HFFc6 (cell line): ENCODE results near the gene SLC36A3. TPM values are rescaled to one million over a fixed set of nuclear protein-coding genes. Genes with fewer than 3 reads are reported as not detected.
A peak's percentile ranks its signal among the peaks of the same experiment; 100 is the strongest.

Source experiments
- DNase-seq: peaks from one replicate; pipeline ENCODE4 v3.0.0-alpha.2; 2018
- H3K27ac Mint-ChIP-seq: 2 replicates; pipeline ENCODE4 v1.8.0; 2020; ENCODE audit warnings: mild to moderate bottlenecking, mixed read lengths
- H3K27me3 Mint-ChIP-seq: 2 replicates; pipeline ENCODE4 v1.8.0; 2021; ENCODE audit warnings: mild to moderate bottlenecking, moderate library complexity, mixed read lengths; ENCODE audit not compliant: insufficient read depth
- H3K36me3 Mint-ChIP-seq: 2 replicates; pipeline ENCODE4 v1.8.0; 2021; ENCODE audit warnings: low read depth, mixed read lengths
- H3K4me1 Mint-ChIP-seq: 2 replicates; pipeline ENCODE4 v1.8.0; 2020; ENCODE audit warnings: low read depth, mixed read lengths
- H3K4me3 Mint-ChIP-seq: 2 replicates; pipeline ENCODE4 v1.8.0; 2020; ENCODE audit warnings: mild to moderate bottlenecking, moderate library complexity, mixed read lengths
- H3K9me3 Mint-ChIP-seq: 2 replicates; pipeline ENCODE4 v1.8.0; 2020; ENCODE audit warnings: mild to moderate bottlenecking, mixed read lengths
- long read RNA-seq: library from polyadenylated mRNA; unstranded; transcript quantifications from one replicate; pipeline ENCODE4 v2.0.0, GENCODE V29; 2019
- total RNA-seq, 6 experiments: library from RNA; stranded (reverse); fragmentation: NEBNext Ultra II Directional; extraction: Animal tissue kit (Norgen Biotek cat#: 25700); gene quantifications; 2 replicates in 1 of 6; 3 replicates in 5 of 6; pipeline ENCODE4 v1.2.3, GENCODE V29; 2021
- TF ChIP-seq, protein P1 (sequence below): fragments of 200-600 bp; sonication (generic); IDR thresholded peaks from 2 replicates; pipeline ENCODE4 v1.5.0; 2021; ENCODE audit warnings: antibody characterized with exemption, mild to moderate bottlenecking

Gene SLC36A3
- total RNA-seq: not detected
- long read RNA-seq: 0 reads

DNA sequence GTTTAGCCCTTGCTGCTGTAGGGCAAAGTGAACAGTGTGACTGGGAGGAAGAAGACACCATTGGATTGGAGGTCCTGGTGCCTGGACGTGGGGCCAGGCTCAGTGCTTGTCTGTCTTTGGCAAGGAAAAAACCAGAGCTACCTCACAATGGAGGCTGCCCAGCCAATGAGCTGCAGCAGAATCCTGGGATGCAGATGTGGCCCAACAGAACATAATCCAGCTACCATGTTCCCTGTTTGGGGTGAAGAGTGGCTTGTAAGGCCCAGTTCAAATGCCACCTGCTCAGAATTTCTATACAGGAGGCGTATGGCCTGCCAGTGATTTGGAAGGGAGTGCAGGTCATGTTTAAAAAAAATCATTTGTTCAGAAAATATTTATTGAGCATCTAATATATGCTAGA lies at the start of gene SLC36A3:
TSS of gene SLC36A3 (minus strand) at position 101 of the 400 bp plus-strand sequence. CDS start 412 bp downstream, outside the sequence.
- H3K27me3 Mint-ChIP-seq: peaks cover 25% of the 10 kb centered on the region
- no peak within 1 kb of the TSS for H3K27ac Mint-ChIP-seq

DNA sequence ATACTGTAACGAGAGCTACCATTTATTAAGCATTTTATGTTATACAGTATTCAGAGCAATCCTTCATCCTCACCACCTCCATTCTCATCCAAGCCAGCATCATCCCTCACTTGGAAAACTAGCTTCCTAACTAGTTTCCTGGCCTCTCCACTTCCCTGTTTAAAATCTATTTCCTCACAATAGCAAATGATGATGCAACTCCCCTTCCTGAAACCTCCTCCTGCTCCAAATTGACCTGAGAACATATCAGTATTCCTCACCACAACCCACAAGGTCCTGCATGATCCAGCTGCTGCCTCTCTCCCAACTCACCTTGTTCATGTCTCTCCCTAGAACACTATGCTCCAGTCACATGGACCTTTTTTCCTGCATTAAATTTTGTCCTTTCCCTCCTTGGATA lies 48.1 kb upstream of the SLC36A3 start:
- TF ChIP-seq, protein P1, sequence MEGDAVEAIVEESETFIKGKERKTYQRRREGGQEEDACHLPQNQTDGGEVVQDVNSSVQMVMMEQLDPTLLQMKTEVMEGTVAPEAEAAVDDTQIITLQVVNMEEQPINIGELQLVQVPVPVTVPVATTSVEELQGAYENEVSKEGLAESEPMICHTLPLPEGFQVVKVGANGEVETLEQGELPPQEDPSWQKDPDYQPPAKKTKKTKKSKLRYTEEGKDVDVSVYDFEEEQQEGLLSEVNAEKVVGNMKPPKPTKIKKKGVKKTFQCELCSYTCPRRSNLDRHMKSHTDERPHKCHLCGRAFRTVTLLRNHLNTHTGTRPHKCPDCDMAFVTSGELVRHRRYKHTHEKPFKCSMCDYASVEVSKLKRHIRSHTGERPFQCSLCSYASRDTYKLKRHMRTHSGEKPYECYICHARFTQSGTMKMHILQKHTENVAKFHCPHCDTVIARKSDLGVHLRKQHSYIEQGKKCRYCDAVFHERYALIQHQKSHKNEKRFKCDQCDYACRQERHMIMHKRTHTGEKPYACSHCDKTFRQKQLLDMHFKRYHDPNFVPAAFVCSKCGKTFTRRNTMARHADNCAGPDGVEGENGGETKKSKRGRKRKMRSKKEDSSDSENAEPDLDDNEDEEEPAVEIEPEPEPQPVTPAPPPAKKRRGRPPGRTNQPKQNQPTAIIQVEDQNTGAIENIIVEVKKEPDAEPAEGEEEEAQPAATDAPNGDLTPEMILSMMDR: no peak
- Mint-ChIP-seq H3K9me3 (no peaks in the 10 kb centered on the region), H3K36me3 (no peaks in the 10 kb centered on the region), H3K27ac (no peak overlapping the region), H3K4me1 (no peaks in the 10 kb centered on the region), H3K27me3 (peaks cover 11% of the 10 kb centered on the region), H3K4me3 (no peak overlapping the region)
- no peak for DNase-seq

More for the DNA sequence above, at the start of gene SLC36A3:
- Mint-ChIP-seq H3K4me3 (no peak within 1 kb of the TSS), H3K9me3 (no peaks in the 10 kb centered on the region), H3K4me1 (no peaks in the 10 kb centered on the region), H3K36me3 (no peaks in the 10 kb centered on the region)
- no peak for DNase-seq
- TF ChIP-seq, protein P1: no peak

DNA sequence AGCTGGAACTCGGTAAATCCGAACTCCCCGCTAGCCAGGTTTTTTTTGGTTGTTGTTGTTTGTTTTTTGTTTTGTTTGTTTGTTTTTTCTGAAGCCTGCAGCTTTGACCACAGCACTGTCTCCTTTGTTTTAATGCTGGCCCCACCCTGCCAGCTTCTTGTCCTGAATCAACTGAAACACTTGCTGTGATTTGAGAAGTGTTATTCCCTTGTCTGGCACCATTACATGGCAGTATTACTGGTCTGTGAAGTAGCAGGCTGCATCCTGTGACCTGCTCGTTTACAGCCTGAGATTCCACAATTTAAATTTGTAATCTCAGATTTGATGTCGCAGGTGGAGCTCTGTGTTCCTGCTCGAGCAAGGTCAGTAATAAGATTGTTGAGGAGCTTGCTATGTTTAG lies 45.2 kb upstream of the SLC36A3 start:
- no peak overlapping the region for H3K27ac Mint-ChIP-seq
- H3K27me3 Mint-ChIP-seq: peaks cover 13% of the 10 kb centered on the region
- H3K36me3 Mint-ChIP-seq: no peaks in the 10 kb centered on the region
- DNase-seq: no peak
- H3K4me3 Mint-ChIP-seq: no peak overlapping the region
- TF ChIP-seq, protein P1: no peak
- H3K4me1 Mint-ChIP-seq: peaks cover 9% of the 10 kb centered on the region; the same call in 1 of the 2 replicates
- no peaks in the 10 kb centered on the region for H3K9me3 Mint-ChIP-seq

DNA sequence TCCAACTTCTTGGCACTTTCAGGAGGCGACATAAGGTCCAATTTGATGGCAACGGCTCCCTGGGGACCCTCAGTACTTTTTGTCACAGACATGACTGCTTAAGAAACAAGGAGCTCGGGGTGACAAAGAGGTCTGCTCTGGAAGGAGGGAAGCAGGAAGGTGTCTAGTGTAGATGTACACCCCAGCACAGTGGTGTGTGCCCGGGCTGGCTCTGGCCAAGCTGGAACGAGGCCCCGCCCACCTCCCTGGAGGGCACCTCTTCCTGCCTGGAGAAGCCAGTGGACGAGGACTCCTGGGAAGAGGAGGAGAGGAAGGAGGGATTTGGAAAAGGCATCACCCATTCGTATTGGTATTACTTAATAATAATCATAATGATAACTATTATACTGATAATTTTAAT lies 43.8 kb upstream of the SLC36A3 start, which contains the start of gene SLC36A2:
TSS of gene SLC36A2 (minus strand) at position 191 of the 400 bp plus-strand sequence. CDS start at position 92, 99 bp downstream.
- Mint-ChIP-seq H3K27ac (no peak within 1 kb of the TSS), H3K9me3 (no peaks in the 10 kb centered on the region), H3K4me1 (peaks cover 9% of the 10 kb centered on the region; the same call in 1 of the 2 replicates), H3K27me3 (peaks cover 14% of the 10 kb centered on the region), H3K36me3 (no peaks in the 10 kb centered on the region), H3K4me3 (no peak within 1 kb of the TSS)
- TF ChIP-seq, protein P1: no peak
- no peak for DNase-seq

DNA sequence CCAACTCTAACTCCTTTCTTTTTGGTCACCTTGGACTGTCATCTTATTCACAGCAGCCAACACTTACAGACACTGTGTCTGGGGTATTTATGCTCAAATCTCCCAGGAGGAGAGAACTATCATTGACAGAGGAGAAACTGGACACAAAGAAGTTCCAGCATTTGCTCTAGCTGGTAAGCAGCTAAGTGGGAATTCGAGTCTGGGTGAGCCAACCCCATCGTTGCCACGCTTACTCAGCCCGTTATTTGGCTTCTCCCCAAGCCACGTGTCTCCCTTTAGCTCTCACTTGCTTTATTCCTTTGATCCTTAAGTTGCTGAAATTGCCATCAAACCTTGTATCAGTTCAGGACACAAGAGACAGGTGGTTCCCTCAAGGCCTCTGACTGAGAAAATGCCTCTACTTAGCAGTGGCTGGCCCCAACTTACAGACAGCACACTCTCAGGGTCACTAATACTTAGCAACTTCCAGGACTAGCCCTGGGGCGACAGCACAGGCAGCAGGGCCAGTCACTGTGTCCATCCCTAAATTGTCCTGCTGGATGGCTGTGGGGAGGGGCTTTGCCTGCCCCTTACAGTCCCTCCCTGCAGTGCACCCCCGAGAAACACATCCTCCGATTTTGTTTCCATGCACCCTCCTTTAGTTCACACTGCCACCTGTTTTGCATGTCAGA lies 42.4 kb upstream of the SLC36A3 start:
- Mint-ChIP-seq H3K4me1 (peaks cover 9% of the 10 kb centered on the region; the same call in 1 of the 2 replicates), H3K27ac (no peak overlapping the region), H3K9me3 (no peaks in the 10 kb centered on the region), H3K27me3 (peaks cover 23% of the 10 kb centered on the region), H3K36me3 (no peaks in the 10 kb centered on the region), H3K4me3 (no peak overlapping the region)
- DNase-seq: peak; percentile 20
- TF ChIP-seq, protein P1: no peak
